Stimulated activated naive CD8-positive, alpha-beta T cell treated with anti-CD3 and anti-CD28 coated beads, Interleukin-15, Interleukin-2, amounts not matched to agents 100 U/mL and 50 U/mL, for 24 hours (primary cell): ENCODE data around the gene BCL2L1.
"Not testable (repeated sequence)": the region's sequence is repeated elsewhere in the genome, so short reads cannot be mapped to it uniquely, and the experiment has no call there.

Source experiments
- ATAC-seq: fragments of 150-1000 bp; cut with Tn5 transposase; one replicate; pipeline ENCODE4 v1.10.0; 2021
- DNase-seq: peaks from one replicate; pipeline ENCODE4 v3.0.0; 2021

Gene BCL2L1

DNA sequence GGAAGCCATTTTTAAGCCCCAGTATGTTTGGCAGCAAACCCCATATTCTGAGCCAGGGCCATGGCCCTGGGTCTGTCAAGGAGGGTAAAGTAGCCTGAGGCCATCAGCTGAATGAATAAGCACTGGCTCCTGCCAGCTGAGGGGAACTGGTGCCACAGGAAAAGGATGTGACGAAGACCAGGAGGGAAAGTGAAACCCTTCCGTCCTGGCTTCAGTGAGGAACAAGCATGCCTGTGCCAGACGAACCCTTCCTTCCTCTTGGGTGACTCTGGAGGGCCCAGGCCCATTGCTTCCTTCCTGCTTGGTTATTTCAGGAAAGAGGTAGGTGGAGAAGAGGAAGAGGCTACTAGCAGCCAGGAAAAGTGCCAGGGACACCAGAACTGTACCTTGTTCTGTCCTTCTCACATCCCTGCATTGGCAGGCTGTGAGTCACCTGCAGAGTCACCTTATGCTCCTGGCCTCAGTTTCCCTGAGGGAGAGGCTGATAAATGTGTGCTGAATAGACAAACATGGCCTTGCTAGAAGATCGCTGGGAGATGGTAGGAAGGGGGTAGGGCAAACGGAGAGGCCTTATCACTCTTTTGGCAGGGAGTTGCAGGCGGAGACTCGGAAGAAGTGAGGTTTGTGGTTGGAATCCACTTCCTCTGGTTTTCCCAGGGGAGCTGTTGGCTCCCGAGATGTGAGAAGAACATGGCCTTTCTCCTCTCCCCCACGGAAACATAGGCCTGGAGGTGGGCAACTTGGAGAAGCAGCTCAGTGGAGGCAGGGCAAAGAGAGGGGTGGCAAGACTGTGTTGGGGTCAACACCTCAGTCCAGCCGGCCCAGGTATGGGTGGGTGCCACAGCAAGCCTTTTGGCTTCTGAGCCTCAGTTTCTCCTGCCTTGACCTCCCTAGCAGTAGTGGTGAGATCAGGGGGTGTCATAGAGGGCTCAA is 47.5 kb downstream of the BCL2L1 start:
- peak; percentile 61 for ATAC-seq

GRCh38 chr20:31673943-31674463 is 48.7 kb downstream of the BCL2L1 start:
- DNase-seq (no peak), ATAC-seq (no peak)

More for the DNA sequence above, 47.5 kb downstream of the BCL2L1 start:
- peak; percentile 66 for DNase-seq

DNA sequence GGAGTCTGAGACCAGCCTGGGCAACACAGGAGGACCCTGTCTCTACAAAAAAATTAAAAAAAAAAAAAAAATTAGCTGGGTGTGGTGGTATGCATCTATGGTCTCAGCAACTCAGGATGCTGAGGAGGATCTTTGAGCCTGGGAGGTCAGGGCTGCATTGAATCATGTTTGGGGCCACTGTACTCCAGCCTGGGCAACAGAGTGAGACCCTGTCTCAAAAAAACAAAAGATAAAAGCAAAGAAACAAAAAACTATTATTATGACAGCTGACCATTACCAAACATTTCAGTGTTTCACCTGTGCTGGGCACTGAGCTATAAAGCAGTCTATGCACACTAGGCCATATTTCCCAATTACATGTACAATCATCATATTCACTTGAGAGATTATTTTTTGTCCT is 49.2 kb downstream of the BCL2L1 start:
- no peak for ATAC-seq

GRCh38 chr20:31671324-31671723 is 51.3 kb downstream of the BCL2L1 start:
- no peak for DNase-seq
- ATAC-seq, result no peak

More for the DNA sequence above, 49.2 kb downstream of the BCL2L1 start:
- no peak for DNase-seq

GRCh38 chr20:31670371-31671228 is 52.1 kb downstream of the BCL2L1 start:
- no peak for DNase-seq
- no peak for ATAC-seq

DNA sequence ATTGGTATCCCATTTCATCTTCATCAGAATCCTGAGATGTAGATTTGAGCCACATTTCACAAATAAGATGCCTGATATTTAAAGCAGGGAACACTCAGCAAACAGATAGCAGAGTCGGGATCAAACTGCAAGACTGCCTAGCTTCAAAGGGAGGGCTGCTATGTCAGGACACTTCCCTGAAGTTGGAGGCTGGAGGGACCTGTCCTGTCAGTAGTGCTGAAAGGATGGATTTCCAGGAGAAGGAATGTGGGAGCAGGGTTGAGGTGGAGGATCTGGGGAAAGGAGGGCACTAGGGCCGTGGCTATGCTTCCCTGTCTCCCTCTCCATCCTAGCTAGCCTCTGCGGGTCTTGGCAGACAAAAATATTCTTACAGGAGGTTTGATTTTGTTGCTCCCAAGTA is 52.8 kb downstream of the BCL2L1 start:
- DNase-seq (no peak), ATAC-seq (no peak)

GRCh38 chr20:31668944-31669343 is 53.7 kb downstream of the BCL2L1 start:
- ATAC-seq, DNase-seq: not testable (repeated sequence)

DNA sequence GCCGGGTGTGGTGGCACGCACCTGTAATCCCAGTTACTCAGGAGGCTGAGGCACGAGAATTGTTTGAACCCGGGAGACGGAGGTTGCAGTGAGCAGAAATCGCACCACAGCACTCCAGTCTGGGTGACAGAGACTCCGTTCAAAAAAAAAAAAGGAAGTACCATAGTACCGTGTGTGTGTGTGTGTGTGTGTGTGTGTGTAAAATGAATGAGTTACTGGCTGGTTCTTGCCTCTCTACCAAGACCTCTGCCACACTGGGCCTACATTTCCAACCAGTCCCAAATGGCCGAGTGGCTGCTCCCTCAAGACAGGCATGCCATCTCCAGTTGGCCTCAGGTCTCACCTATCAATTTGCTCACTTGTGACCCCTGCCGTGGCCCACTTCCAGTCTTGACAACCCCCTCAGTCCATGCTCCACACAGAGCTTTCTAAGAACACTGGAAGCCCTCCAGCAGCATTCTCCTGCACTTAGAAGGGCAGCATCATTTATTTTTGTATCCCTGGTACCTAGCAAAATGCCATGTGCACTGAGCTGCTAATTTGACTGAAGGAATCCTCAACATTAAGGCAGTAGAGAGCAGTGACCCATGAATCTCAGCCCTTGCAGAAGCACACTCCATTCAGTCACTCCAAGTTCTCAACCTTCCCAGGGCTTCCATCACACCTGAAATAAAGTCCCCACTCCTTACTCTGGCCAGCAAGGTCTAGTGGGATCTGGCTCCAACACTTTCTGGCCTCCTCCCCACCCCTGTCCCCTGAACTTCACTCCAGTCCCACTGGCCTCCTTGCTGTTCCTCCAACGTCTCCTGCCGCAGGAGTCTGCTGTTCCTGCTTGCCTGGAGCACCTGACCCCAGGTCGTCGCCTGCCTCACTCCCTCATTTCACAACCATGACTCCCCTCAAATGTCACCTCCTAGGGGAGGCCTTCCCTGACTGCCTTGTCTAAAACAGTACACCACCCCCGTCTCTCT is 55.1 kb downstream of the BCL2L1 start:
- DNase-seq (no peak), ATAC-seq (no peak)

DNA sequence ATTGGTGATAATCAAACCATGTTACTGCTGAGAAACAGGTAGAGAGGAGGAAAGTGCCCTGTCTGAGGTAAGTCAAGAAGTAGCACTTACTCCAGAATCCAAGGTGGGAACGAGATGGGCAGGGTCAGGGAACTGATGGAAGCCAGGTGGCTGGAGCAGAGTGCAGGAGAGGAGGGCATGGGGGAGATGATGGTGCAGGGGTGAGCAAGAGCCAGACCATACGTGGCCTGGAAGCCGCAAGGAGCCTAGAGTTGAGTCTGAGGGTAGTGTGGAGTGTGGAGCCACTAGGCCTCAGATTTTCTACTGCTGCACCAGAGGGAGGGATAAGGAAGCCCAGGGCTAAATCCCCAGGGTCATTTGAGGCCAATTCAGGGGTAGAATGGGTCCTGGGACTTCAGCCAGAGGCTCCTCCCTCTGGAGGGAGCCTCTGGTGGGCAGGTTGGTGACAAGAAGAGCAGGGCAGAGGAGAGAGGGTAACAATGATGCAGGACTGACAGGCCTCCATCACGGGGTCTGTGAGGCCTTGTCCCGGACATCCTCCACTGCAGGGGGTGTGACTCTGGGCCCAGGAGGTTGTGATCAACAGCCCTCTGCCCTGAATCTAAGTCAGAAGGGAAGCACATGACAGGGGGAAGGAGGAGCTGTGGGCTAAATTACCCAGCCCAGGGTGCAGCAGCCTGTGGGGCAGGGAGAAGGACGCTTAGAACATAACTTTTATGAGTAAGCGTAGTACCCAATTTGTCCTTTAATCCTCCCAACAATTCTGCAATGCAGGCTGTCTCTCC is 56.2 kb downstream of the BCL2L1 start:
- ATAC-seq, result peak; percentile 16
- no peak for DNase-seq

DNA sequence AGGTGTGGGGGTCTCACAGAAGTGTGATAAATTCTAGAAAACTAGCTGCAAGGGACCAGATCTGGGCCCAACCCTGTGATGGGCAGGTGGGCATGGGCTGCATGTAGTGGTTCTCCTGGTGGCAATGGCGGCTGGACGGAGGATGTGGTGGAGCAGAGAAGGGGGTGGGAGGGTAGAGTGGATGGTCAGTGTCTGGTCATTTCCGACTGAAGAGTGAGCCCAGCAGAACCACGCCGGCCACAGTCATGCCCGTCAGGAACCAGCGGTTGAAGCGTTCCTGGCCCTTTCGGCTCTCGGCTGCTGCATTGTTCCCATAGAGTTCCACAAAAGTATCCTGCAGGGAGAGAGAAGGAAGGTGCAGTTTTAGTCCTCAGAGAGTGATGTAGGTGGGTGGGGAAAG is 56.9 kb downstream of the BCL2L1 start:
- ATAC-seq (no peak), DNase-seq (no peak)

DNA sequence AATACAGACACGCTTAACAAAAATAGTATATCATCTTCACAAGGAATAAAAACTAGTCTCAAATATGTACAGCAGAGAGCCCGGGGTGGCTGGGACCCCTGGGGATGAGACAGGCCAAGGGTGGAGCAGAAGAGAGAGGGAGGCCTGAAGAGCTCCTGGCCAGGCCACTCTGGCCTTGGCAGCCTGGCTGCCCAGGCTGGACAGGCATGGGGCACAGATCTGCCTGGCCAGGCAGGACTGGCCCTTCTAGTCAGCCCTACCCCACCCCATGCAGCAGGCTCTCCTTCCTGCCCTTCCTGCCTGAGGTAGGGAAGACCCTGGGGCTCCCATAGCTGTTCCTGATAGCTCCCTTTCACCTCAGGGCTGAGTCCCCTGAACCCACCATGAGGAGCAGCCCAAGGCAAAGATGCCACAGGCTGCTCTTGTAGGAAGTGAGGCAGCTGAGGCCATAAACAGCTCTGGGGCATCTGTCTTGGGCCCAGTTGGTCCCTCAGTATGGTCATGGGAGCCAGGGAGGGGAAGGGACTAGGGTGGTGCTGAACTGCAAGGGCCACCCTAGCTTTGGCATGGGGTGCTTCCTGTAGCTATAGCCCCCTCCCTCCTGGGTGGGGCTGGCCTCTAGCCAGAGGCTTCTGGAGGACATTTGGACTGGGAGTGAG is 57.8 kb downstream of the BCL2L1 start:
- ATAC-seq (no peak), DNase-seq (no peak)

DNA sequence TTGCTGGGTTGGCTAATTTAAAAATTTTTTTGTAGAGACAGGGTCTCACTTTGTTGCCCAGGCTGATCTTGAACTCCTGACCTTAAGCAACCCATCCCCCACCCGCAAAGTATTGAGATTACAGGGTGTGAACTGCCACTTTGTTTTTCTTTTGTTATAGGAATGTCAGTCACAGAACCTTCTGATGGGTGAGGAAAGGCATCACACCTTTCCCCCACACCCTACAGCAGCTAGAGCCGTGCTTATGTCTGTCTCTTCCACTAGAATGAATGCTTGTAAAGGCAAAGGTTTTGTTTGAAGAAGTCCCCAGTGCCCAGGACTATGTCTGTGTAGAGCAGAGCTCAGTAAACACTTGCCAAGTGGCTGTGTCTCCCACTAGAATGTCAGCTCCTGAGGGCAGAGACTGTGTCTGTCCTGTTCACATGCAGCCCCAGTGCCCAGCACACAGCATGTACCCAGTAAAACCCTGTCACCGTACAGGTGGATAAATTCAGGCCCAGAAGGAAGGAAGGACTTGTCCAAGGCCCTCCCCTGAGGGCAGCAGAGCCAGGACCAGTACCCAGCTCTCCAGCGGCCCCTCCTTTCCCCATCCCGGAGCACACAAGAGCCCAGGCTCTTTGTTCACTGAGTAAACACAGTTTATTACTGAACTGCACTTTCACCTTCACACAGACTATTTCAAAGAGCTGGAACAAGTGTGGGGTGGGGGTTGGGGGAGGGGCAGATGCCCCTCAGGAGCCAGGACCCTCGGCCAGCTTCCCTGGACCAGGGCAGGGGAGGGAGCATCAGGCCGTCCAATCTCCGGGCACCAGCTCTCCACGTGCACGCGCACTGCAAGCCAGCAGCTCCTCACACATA is 58.6 kb downstream of the BCL2L1 start:
- DNase-seq (no peak), ATAC-seq (no peak)

GRCh38 chr20:31663524-31663837 is 59.2 kb downstream of the BCL2L1 start:
- ATAC-seq (no peak), DNase-seq (no peak)

DNA sequence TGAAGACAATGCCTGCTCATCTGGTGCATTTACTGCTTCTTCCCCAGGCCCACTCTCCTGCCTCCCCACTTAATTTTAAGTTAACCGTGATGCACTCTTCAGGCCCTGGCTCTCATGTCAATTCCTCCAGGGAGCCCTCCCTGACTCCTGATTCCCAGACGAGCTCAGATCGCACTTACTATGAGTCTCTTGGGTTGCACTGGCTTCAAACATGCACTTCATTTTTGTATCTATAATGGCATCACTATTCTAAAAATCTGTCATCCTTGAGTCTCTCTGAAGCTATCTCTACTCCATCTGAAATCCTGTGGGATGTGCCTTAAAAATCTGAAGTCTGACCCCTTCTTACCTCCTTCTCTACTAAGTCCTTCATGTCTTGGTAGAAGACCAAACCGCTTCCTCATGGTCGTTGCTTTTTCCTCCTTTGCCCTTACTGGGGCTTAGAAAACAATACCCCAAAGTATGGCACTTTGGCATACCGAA is 60.3 kb downstream of the BCL2L1 start:
- DNase-seq, result no peak
- no peak for ATAC-seq

DNA sequence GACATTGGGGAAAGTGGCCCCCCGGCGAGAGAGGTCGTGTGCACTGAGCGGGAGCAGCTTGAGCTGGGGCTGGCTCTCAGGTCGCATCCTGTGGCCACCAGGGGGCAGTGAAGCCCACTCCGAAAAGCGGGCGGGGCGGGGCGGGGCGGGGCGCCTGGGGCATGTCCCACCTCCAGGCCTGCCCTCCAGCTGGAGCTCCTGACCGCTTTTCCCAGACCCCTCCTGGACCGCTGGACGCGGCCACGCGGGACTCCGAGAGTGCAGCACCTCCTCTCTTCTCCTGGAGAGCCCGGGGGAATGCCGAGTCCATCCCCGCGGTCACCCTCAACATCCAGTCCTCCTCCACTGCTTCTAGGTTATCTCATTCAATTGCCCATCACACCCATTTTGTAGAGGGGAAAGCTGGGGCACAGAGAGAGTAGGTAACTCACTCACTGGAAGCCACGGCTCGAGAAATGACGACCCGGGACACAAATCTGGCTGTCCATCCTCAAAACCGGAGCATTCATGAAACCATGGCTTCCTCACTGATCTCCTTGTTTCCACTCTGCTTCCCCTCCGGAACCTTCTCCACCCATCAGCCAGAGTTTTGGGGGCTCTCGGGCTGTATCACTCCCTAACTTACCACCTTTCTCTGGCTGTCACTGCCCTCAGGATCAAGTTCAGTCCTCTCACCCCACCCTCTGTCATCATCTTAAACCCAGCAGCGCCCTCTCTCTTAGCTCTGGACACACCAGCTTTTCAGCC is 60.9 kb downstream of the BCL2L1 start:
- DNase-seq (peak; percentile 86), ATAC-seq (peak; percentile 82)

DNA sequence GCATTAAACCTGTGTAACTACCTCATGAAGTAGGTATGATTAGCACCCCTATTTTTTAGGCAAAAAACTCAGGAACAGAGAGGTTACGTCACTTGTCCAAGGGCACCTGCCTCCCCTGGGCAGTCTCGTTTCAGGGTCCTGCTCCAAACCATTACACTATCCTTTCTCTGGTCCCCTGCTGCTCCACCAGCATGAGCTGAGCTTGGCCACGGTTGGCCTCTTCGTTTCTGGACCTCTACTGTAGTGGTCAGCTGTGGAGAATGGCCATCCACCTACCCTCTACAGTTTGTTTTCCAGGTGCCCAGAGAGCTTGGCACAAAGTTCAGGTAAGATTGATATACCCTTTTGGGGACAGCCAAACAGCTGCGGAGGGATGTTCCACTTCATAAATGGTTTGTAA is 68.1 kb downstream of the BCL2L1 start:
- DNase-seq, result no peak

GRCh38 chr20:31653561-31653960 is 69.1 kb downstream of the BCL2L1 start:
- DNase-seq (no peak), ATAC-seq (no peak)

More for the DNA sequence above, 68.1 kb downstream of the BCL2L1 start:
- no peak for ATAC-seq

DNA sequence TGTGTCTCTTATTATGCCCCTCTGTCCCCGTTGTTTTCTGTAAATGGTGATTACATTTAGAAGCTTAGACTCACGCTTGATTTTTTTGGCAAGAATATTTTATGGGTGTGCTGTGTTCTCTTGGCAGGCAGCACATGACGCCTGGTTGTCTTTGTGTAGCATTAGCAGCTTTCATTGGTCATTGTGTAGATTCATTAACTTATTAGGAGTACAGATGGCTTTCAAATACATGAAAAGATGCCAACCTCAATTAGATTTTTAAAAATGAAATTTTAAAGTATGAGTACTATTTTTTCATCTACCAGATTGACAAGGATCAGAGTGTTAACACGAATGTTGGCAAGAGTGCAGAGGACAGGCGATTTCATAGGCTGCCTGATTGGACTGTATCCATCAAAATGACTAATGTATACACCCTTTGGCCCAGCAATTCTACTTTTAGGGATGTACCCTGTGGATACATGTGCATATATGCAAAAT is 69.7 kb downstream of the BCL2L1 start:
- ATAC-seq (no peak), DNase-seq (no peak)
